CD1c-positive myeloid dendritic cell (primary cell): ENCODE data around the gene FXYD6.

Experiments
- DNase-seq: peaks from one replicate; pipeline ENCODE4 v3.0.0-alpha.2; 2016; ENCODE audit errors: extremely low spot score

The FXYD6 gene

DNA sequence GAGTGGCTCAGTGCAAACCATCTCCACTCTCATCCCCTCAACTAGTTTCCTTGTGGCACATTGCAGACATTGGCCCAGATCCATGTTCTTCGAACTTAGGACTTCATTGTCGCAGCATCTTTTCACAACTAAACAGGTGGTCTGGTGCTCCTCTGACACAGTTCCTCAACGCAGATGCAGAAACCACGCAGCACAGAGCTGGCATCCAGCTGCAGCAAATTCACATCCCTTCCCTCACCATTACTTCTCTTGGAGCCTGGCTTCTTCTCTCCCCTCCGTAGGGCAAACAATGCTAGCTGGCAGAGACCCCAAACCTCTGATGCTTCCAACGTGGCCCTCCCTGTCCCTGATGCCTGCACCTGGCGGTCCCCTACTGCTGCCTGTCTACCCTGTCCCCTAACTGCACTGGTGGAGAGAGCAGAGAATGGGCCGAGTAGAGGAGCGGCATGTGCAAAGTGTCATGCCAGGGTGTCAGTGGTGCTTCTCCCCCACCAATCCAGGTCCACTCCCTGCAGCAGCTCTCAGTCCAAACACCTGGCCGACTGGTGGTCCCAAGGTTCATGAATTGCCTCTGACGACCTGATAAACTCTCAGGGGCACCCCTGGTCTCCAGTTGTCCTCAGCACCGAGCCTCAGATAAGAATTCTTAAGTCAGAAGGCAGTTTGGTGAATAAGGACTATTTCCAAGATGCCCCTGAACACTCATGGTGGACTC is 34.6 kb upstream of the FXYD6 start:
- DNase-seq: no peak

DNA sequence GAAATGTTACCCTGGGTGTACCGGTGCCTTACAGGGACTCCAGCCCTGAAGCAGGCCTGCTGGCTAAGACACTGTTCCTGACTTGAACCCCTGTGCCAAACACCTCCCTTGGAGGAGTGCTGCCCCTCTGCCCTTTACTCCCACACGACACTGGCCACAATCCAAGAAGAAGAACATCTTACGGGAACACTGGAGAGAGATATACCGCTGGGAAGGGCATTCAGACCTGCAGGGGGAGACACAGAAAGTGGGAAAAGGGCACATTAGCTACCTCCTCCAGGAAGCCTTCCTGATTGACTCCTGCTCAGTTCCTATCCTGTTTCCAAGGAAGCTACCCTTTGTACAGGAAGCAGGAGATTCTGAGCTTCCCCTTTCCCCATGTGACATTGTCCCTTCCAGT is 34.1 kb upstream of the FXYD6 start:
- DNase-seq: peak; percentile 26

DNA sequence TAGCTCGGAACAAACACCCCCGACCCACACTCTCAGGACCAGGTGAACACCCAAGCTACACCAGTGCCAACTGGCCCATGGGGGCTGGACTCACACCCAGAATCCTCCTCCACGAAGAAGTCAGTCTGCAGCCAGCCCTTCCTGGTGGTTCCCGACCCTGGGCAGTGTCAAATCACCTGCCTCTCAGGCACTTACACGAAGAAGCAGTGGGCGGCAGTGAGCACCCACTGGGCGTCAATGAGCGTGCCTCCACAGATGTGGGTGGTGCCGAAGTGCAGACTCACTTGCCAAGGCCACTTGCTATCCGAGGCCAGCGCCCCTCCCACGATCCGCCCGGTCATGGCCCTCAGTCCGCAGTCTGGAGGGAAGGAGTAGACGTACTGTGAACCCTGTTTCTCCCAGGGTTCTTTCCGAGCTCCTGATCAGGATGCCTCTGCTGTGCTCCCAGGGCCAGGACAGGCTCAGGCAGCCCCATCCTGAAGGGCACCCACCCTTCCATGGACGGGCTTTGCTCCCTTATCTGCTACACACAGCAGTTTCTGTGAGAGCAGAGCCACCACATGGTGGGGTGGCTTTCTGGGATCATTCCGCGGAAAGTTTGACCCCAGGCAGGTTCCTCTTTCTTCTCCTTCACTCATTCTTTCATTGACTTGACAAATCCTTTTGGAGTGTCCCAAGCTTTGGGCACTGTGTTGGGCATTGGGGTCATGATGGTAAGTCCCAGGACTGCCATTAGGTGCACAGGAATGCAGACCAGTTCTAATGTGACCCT is 33.3 kb upstream of the FXYD6 start:
- DNase-seq: peak; percentile 28

DNA sequence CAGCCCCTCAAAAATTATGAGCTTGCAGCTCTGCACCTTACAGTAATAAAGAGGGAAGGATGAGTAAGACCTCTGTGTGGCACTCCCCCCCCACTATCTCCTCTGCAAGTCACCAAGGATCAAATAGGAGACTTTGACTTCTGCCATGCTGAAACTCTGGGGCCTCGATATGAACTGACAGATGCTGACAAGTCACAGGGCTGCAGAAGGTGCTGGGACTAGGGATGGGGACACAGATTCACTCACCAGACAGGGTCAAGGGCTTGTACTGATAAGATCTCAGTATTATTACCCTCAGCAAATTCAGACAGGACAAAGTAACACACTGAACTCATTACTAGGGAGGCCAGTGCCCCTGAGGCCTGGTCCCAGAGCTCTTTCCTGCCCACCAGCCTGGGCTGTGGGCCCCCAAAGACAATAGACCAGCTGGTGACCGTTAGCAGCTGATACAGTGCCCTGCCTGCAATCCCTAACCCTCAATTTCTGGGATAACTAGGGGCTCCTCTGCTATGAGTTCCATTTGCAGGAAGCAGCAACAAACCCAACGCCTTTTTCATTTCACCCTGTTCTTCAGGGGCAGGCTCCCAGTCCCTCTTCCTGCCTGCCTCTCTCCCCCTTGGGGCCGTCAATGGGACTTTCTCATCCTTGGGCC is 32.6 kb upstream of the FXYD6 start:
- DNase-seq: peak; percentile 31

DNA sequence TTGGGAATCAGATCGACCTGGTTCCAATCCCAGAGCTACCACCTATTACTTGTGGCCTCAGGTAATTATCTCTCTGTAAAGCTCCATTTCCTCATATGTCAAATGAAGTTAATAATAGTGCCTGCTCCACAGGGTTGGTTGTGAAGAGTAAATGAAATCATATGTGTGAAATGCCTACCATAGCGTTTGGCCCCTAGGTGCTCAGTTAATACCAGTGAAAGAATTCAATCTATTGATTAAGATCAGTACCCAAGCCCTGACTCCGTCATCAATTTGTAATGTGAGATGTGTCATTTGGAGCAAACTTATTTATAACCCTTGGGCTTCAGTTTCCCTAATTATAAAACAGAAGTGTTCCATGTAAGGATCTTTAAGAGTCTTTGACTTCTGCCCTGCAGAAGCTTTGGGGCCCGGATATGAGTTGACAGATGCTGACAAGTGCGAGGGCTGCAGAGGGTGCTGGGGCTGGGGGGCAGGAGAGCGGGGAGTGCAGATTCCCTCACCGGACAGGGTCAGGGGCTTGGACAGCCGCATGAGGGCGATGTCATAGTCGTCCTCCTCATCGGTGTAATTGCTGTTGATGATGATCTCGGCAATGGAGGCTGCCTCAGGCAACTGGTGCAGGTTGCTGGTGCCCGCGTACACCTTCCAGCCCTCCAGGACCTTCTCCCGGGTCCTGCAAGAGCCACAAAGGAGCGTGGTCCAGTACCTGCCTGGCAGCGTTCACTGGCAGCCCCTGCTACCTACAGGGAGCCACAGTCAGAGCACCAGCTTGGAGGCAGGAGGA is 31.8 kb upstream of the FXYD6 start:
- DNase-seq: peak; percentile 66

DNA sequence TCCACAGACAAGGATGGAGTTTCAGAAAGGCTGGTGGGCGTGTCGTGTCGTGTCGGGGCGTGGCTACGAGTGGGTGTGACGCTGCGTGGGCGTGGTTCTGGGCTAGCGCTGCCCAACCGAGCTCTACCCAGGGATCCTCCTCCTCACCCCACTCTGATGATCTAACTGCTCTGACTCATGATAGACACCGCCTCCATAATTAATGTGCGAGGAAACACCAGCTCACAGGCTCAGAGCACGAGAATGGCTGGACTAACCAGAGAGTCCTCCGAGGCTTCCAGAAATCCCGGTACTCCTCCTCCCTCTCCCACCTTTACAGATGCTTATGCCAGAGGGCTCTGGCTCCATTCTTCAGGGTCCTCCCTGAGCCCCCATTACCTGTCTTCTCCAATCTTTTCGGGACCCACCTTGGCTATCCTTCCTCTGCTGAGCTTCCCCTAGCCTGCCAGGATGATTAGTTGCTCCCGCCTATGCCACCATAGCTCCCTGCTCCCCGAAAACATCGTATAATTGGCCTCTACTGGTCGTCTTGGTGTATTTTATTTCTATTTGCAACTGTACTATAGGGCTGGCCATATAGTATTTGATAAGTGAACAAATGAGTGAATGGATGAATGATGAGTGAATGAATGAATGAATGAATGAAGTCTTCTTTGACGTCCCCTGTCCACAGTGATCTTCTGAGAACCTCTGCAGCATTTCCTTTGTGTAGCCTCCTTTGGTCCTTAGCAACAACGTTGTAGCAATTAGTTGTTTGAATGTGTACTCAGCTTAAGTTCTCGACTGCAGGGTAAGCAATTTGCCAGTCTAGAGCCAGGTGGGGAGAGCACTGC is 31.0 kb upstream of the FXYD6 start:
- DNase-seq: peak; percentile 96

DNA sequence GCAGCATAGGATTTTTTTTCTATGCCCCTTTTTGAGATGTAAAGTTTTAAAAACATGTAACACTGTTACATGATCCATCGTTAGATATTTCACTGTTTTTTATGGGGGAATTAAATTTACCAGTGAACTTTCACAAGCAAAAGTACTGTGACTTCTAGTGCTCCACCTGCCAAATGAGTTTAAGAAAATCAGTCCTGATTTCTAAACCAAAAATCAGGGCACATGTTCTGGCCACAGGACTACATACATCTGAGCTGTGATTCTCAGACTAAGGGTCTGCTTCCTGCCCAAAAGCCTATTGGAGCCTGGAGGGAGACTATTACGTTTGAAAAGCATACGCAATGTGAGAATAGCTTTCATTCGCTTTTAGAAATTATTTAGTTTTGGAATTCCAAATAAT is 30.3 kb upstream of the FXYD6 start:
- DNase-seq: no peak

DNA sequence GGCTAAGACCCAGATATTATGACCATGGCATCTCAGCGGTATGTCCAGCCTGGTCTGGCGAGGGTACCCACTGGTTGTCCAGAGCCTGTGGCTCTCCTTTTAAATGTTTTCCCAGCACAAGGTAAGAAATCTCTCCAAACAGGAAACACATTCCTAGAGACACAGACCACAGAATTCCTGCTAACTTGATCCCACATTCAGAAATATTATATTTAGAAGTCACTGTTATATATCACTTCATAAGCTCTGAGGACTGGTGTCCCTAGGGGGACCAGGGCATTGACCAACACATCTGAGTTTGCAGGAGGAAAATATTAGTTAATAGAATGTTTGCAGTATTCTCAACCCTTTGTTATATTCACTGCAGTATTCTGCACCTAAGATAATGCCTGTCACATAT is 29.7 kb upstream of the FXYD6 start:
- DNase-seq: no peak

DNA sequence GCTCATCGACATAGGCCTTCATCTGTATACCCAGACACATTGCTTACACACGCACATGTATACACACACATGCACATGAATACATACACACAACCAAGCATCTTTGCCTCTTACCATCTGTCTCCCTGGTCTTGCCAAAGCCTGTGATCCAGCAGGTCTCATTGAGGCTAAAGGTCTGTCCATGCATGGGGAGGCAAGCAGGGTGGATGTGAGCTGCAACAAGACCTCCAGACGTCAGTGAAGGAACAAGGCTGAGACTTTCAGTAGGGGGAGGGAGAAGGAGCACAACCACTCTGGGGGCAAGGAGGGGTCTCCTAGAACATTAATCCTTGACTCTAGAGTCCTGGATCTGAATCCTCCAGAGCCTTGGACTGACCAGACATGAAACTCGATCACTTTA is 29.1 kb upstream of the FXYD6 start:
- no peak for DNase-seq

DNA sequence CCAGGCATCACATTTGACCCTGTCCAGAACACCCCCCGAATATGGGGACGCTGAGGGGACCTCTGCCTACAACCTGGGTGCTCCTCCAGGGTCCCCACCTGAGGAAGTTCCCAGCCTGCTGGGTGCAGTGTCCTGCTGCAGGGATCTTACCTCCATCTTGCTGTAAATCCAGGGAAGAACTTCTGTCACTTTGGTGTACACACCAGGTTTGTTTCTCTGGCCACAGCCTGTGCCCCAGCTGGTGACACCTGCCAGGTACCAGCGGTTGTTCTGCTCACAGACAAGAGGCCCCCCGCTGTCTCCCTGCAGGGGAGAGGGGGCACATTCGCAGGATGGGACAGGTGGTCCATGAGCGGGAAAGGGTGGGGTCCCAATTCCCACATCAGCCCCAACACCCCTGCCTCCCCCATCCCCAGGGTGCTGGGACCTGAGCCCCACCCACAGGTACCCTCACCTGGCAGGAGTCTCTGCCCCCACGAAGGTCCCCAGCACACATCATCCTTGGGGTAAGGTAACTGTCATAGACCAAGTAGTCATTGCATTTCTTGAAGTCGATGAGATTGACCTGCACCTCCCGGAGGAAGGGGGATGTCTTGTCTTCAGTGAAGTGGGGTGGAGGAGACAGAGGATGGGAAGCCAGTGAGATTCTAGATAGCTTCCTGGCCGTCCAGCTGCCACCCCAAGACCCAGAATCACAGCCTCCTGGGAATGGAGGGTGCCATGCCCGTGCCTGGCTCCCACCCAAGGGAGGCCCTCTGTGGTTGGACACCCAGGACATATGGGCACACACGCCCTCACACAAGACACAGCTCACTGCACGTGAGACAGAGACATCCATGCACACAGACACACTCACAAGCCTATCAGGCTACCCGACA is 27.3 kb upstream of the FXYD6 start:
- DNase-seq: no peak

DNA sequence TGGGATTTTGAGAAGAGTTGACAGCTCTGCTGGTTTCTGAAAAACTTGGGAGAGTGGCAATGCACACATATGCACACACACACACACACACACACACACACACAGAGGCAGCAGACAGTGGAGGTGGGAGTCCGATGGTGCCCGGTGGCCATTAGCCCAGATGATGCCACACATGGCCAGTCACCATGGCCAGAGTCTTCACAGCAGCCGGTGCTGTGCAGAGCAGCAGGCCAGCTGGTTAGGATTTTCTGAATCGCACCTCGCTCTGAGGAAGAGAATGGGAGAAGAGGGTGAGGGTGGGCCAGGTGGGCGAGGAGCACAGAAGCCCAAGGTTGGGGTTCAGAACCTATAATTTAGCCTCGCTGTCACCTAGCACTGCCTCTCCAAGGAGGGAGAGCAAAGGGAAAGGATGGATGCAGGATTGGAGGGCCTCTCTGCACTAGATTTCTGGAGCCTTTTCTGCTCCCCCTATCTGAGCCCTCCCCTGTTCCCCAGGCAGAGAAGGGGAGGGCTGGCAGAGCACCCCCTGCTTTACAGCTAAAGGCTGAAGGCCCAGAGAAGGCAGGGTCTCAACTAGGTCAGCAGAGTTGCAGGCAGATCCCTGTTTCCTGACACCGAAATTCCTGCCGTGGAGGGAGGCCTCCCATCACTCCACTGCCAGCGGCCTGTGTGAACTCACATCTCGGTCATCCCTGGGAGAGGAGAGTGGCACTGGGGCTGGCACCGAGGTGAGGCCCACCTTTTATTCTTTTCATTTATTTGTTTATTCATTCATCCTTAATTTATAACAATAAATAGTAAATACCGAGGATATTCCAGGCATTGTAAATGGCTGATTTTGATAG is 25.8 kb upstream of the FXYD6 start:
- no peak for DNase-seq

DNA sequence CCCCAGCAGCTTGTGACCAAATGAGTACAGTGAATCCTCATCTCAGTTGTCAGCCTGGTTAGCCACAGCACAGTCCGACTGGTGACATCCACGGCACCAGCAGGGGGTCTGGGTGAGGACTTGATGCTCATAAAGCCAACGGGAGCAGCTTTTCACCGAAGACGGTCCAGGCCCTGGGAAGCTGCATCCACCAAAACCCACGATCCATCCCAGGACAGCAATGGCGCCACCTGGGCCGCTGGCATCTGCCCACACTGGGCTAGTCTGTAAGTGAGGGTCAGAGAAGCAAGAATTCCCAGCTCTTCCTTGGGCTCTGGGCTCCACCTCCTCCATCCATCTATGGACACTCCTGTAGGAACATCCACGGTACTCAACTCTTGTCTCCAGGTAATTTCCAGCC is 25.1 kb upstream of the FXYD6 start:
- no peak for DNase-seq

DNA sequence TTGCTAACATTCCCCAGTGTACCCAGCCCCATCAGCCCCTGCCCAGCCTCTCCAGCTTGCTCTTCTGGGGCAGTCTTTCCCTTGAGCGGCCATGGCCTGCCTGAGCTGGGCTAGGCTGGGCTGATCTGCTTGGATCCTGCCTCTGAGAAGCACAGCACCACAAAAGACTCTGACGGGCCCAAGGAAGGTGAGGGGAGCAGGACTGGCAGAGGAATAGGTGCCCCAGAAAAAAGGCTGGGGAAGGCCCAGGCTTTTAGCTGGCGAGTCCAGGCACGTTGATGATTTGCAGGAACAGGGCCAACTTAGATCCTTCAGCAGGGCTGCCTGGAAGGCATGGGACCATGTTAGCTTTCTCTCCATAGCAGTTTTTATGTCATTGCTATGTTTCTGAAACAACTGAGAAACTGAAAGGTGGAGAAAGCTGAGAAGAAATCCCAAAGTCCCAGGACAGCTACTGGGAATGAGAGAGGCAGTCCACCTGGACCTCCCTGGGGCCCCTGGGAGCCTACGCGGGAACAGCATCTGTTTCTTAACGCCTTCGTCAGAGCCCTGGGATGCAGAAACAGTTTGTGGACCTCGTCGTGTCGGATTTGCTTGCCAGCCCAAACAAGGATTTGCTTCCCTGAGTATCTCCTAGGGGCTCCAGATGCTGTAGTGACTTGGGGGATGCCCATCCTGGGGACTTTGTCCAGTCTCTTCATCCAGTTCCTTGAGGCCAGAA is 24.4 kb upstream of the FXYD6 start:
- no peak for DNase-seq

DNA sequence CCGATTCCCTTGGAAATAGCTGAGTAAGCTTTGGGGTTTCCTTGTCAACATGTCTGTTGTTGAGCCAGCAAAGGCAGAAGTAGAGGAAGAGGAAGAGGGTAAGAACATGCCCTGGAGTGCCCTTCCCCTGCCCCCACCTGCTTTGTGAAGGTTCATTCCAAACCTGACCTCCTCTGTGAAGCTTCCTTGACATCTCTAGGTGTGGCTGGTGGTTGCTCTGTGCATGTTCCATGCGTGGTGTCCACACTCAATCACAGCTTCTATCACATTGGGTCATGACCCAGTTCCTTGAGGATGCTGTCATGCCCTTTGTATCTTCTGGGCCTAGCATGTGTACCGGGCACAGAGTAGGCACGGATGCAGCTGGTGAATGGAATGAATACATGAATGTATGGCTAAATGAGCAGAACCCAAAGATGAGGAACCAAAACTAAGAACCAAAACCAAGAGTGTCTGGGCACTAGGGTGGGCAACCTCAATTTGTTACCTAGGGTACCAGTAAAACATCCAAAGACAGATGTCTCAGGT is 23.7 kb upstream of the FXYD6 start:
- peak; percentile 54 for DNase-seq

DNA sequence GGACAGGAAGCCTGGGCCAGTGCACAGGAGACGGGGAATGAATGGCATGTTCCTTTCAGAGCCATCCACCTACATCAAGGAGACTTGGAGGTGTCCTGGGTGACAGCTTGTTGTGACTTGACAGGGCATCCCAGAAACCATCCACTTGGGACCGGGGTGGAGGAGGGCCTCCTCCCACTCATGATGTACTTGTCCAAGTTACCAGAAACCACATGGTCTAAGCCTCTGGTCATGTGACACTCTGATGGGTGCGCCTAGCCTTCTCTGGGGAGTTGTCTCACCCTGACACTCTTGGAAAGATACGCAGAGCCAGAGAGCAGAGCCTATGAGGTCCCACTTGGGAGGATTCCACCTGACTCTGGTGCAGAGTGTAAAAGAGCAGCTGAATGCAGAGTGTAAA is 21.6 kb upstream of the FXYD6 start:
- no peak for DNase-seq

DNA sequence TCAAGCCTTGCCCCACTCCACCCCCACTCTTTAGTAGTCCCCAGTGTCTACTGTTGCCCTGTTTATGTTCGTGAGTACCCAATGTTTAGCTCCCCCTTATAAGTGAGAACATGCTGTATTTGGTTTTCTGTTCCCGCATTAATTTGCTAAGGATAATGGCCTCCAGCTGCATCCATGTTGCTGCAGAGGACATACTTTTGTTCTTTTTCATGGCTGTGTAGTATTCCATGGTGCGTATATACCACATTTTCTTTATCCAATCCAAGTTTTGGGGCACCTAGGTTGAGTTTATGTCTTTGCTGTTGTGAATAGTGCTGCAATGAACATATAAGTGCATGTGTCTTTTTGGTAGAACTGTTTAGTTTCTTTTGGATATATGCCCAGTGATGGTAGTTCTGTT is 16.2 kb upstream of the FXYD6 start:
- no peak for DNase-seq

DNA sequence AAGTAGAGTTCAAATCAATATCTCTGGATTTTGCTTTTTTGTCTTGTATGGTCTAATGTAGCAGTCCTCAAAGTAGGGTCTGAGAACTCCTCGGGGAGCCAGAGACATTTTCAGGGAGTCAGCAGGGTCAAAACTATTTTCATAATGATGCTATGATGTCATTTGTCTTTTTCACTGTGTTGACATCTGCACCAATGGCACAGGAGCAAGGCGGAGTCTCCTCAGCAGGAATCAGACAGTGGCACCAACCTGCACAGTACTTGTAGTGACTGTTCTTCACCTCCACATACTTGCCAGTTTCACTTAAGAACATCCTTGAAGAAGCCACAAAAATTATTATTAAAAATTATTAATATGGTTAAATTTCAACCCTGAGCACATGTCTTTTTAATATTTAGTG is 14.9 kb upstream of the FXYD6 start:
- DNase-seq: no peak

DNA sequence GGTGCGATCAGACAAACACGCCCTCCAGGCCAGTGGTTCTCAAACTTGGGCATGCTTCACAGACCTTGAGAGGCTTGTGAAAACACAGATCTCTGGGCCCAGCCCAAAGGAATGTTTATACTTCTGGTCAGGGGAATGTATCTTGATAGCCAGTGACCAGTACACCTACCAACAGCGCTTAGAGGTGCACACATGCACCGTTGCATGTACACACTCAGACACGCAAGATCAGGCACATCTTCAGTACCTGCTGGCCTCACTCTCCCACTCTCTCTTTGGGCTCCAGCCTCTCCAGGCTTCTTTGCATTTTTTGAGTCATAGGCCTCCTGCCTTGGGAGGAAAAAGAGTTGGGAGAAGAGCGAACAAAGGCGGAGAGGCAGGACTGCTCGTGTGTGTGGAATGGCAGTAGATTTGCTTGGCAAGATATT is 11.7 kb upstream of the FXYD6 start:
- no peak for DNase-seq
